ENCODE data around the gene CLCNKA.

CLCNKA gene

GRCh38 chr1:16072616-16073484 lies 51.0 kb downstream of the CLCNKA start:
- Histone ChIP-seq H3K4me1 (ENCODE audit: control insufficient read depth, insufficient read depth, low read length, unreplicated experiment) (peaks cover 27% of the 10 kb centered on the region), H2AFZ (ENCODE audit: low read length, unreplicated experiment) (peak overlapping the region; percentile 73), H3K4me3 (ENCODE audit: low read depth, low read length) (peak overlapping the region; percentile 70), H3K27ac (ENCODE audit: low read depth, low read length) (no peak overlapping the region), H3K36me3 (ENCODE audit: insufficient read depth, low read length) (no peaks in the 10 kb centered on the region), H3K27me3 (ENCODE audit: insufficient read depth, low read length) (no peaks in the 10 kb centered on the region), H3K79me2 (ENCODE audit: control insufficient read depth, insufficient read depth, low read length, unreplicated experiment) (no peaks in the 10 kb centered on the region)

- Histone ChIP-seq H3K27me3 (ENCODE audit: insufficient read depth, low read length) (no peaks in the 10 kb centered on the region), H3K79me2 (ENCODE audit: control insufficient read depth, insufficient read depth, low read length, unreplicated experiment) (no peaks in the 10 kb centered on the region), H2AFZ (ENCODE audit: low read length, unreplicated experiment) (peak within 1 kb of the TSS; percentile 73), H3K4me3 (ENCODE audit: low read depth, low read length) (peak within 1 kb of the TSS; percentile 71), H3K36me3 (ENCODE audit: insufficient read depth, low read length) (no peaks in the 10 kb centered on the region), H3K4me1 (ENCODE audit: control insufficient read depth, insufficient read depth, low read length, unreplicated experiment) (peaks cover 27% of the 10 kb centered on the region), H3K27ac (ENCODE audit: low read depth, low read length) (no peak within 1 kb of the TSS)
These were observed 51.8 kb downstream of the CLCNKA start, which contains the start of gene FAM131C for GRCh38 chr1:16073490-16074119. FAM131C (minus strand) TSS chr1:16073651; CDS start chr1:16073442, 209 bp downstream.

- H3K79me2 ChIP-seq (ENCODE audit: control insufficient read depth, insufficient read depth, low read length, unreplicated experiment): no peaks in the 10 kb centered on the region
- H3K36me3 ChIP-seq (ENCODE audit: insufficient read depth, low read length): no peaks in the 10 kb centered on the region
- peaks cover 30% of the 10 kb centered on the region for H3K4me1 ChIP-seq (ENCODE audit: control insufficient read depth, insufficient read depth, low read length, unreplicated experiment)
- H3K27ac ChIP-seq (ENCODE audit: low read depth, low read length): no peak overlapping the region
- H3K27me3 ChIP-seq (ENCODE audit: insufficient read depth, low read length): no peaks in the 10 kb centered on the region
- no peak overlapping the region for H2AFZ ChIP-seq (ENCODE audit: low read length, unreplicated experiment)
- H3K4me3 ChIP-seq (ENCODE audit: low read depth, low read length): no peak overlapping the region
These were observed 52.4 kb downstream of the CLCNKA start for GRCh38 chr1:16074217-16074616.

DNA sequence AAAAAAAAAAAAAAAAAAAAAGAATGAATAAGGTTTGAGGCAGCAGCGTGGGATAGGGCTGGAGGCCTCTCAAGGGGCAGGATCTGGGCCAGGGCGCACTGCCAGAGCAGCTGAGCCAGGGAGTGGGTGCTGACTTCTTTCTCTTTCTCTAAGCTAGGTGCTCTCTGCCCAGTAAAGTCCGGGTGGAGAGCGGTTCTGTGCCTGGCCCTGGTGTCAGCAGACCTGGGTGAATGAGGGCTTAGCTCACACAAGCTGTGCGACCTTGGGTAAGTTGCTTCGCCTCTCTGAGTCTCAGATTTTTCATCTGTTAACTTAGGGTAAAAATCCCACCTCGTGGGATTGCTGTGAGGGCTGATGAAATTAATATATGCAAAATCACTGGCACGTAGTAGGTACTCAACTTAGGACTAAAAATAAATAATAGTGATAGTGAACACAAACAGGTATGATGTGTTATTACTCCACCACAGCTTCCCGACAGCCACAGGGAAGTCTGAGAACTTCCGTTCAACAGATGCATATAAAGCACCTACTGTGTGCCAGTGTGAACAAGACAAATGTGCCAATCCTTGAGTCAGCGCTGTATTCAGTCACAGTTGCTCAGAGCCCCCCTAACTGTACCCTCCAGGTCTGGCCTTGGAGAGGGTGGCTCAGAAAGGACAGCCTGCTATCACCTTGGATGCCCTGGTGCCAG lies 53.6 kb downstream of the CLCNKA start:
- Histone ChIP-seq H3K27ac (ENCODE audit: low read depth, low read length) (peak overlapping the region; percentile 84), H3K27me3 (ENCODE audit: insufficient read depth, low read length) (no peaks in the 10 kb centered on the region), H3K79me2 (ENCODE audit: control insufficient read depth, insufficient read depth, low read length, unreplicated experiment) (no peaks in the 10 kb centered on the region), H3K4me3 (ENCODE audit: low read depth, low read length) (no peak overlapping the region), H3K4me1 (ENCODE audit: control insufficient read depth, insufficient read depth, low read length, unreplicated experiment) (peaks cover 31% of the 10 kb centered on the region), H2AFZ (ENCODE audit: low read length, unreplicated experiment) (no peak overlapping the region), H3K36me3 (ENCODE audit: insufficient read depth, low read length) (no peaks in the 10 kb centered on the region)

- Histone ChIP-seq H2AFZ (ENCODE audit: low read length, unreplicated experiment) (no peak overlapping the region), H3K27ac (ENCODE audit: low read depth, low read length) (peak overlapping the region; percentile 84), H3K27me3 (ENCODE audit: insufficient read depth, low read length) (no peaks in the 10 kb centered on the region)
These were observed 54.4 kb downstream of the CLCNKA start for GRCh38 chr1:16076031-16076864.

GRCh38 chr1:16076865-16077238 lies 55.0 kb downstream of the CLCNKA start:
- Histone ChIP-seq H3K4me1 (ENCODE audit: control insufficient read depth, insufficient read depth, low read length, unreplicated experiment) (peaks cover 31% of the 10 kb centered on the region), H2AFZ (ENCODE audit: low read length, unreplicated experiment) (no peak overlapping the region)

More at GRCh38 chr1:16076031-16076864, 54.4 kb downstream of the CLCNKA start:
- Histone ChIP-seq H3K36me3 (ENCODE audit: insufficient read depth, low read length) (no peaks in the 10 kb centered on the region), H3K4me3 (ENCODE audit: low read depth, low read length) (no peak overlapping the region), H3K4me1 (ENCODE audit: control insufficient read depth, insufficient read depth, low read length, unreplicated experiment) (peaks cover 31% of the 10 kb centered on the region), H3K79me2 (ENCODE audit: control insufficient read depth, insufficient read depth, low read length, unreplicated experiment) (no peaks in the 10 kb centered on the region)

DNA sequence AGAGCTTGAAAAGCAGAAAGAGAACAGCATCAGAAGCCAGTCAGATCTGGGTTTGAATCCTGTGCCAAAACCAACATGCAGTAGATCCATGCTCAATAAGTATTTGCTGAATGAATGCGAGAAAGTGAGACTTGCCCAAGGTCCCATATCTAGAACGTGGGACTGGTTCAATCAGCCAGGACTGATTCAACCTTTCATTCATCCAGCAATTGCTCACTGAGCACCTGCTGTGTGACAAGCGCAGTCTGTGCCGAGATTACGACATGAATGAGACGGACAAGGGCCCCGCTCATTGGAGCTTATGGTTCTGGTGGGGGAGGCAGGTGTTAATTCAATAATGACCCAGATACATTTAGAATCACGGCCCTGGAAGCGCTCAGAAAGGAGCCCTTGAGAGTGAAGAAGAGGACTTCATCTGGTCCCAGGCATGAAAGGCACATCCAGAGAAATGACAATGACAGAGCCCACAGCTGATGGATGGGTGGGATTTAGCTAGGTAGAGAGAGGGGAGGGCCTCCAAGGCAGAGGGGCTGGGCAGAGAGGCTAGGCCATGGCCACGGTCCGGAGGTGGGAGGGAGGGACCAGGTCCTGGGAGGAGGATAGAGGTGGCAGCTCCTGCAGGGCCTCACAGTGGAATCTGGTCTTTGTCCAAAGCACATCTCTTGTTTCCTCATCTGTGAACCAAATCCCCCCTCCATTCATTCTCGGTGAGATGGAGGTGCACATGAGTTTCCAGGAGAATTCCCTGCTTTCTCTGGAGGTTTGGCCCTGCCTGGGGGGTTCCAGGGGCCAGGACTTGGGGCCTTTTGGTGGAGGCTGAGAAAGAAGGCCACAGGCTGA lies 55.8 kb downstream of the CLCNKA start:
- Histone ChIP-seq H3K4me1 (ENCODE audit: control insufficient read depth, insufficient read depth, low read length, unreplicated experiment) (peaks cover 31% of the 10 kb centered on the region), H3K27ac (ENCODE audit: low read depth, low read length) (peak overlapping the region; percentile 30; the same call in 1 of the 2 replicates), H3K4me3 (ENCODE audit: low read depth, low read length) (no peak overlapping the region), H3K79me2 (ENCODE audit: control insufficient read depth, insufficient read depth, low read length, unreplicated experiment) (no peaks in the 10 kb centered on the region), H3K36me3 (ENCODE audit: insufficient read depth, low read length) (no peaks in the 10 kb centered on the region), H3K27me3 (ENCODE audit: insufficient read depth, low read length) (no peaks in the 10 kb centered on the region), H2AFZ (ENCODE audit: low read length, unreplicated experiment) (no peak overlapping the region)

More at GRCh38 chr1:16076865-16077238, 55.0 kb downstream of the CLCNKA start:
- Histone ChIP-seq H3K27ac (ENCODE audit: low read depth, low read length) (peak overlapping the region; percentile 84; the same call in 1 of the 2 replicates), H3K36me3 (ENCODE audit: insufficient read depth, low read length) (no peaks in the 10 kb centered on the region), H3K79me2 (ENCODE audit: control insufficient read depth, insufficient read depth, low read length, unreplicated experiment) (no peaks in the 10 kb centered on the region), H3K4me3 (ENCODE audit: low read depth, low read length) (no peak overlapping the region), H3K27me3 (ENCODE audit: insufficient read depth, low read length) (no peaks in the 10 kb centered on the region)

GRCh38 chr1:16078925-16079656 lies 57.3 kb downstream of the CLCNKA start:
- H3K27ac ChIP-seq (ENCODE audit: low read depth, low read length): no peak overlapping the region
- no peak overlapping the region for H3K4me3 ChIP-seq (ENCODE audit: low read depth, low read length)
- H3K79me2 ChIP-seq (ENCODE audit: control insufficient read depth, insufficient read depth, low read length, unreplicated experiment): no peaks in the 10 kb centered on the region
- H3K27me3 ChIP-seq (ENCODE audit: insufficient read depth, low read length): no peaks in the 10 kb centered on the region
- H3K36me3 ChIP-seq (ENCODE audit: insufficient read depth, low read length): no peaks in the 10 kb centered on the region
- no peak overlapping the region for H2AFZ ChIP-seq (ENCODE audit: low read length, unreplicated experiment)
- peaks cover 27% of the 10 kb centered on the region for H3K4me1 ChIP-seq (ENCODE audit: control insufficient read depth, insufficient read depth, low read length, unreplicated experiment)

All from ACC112 (cell line).